Stimulated activated CD4-positive, alpha-beta T cell treated with anti-CD3 and anti-CD28 coated beads, TNF-alpha, amount 100 ng/mL, for 4 hours (primary cell): ENCODE measurements around the gene MYL7.

Experiments used
- DNase-seq, 3 experiments: peaks; one replicate each; pipeline ENCODE4 v3.0.0-alpha.2; 2020; ENCODE audit warnings: low read depth in 3 of 3

Gene MYL7

GRCh38 chr7:44100458-44101302 is 40.5 kb downstream of the MYL7 start:
- no peak for DNase-seq

DNA sequence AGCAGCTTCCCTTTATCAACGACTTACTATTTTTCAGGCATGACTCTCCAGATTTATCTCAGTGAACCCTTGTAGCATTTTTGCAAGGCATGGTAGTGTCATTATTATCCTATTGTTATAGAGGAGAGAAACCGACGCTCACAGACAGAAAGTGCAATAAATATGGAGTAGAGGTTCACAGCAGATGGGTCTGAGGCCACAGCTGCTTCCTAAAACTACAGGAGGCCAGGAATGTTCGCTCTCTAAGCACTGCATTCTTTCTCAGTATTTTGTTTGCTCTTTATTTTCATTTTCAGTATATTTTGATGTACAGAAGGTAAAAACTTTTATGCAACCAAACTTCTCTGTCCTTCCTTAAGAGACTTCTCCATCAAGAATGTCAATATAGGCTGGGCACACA is 41.5 kb downstream of the MYL7 start:
- no peak for DNase-seq

DNA sequence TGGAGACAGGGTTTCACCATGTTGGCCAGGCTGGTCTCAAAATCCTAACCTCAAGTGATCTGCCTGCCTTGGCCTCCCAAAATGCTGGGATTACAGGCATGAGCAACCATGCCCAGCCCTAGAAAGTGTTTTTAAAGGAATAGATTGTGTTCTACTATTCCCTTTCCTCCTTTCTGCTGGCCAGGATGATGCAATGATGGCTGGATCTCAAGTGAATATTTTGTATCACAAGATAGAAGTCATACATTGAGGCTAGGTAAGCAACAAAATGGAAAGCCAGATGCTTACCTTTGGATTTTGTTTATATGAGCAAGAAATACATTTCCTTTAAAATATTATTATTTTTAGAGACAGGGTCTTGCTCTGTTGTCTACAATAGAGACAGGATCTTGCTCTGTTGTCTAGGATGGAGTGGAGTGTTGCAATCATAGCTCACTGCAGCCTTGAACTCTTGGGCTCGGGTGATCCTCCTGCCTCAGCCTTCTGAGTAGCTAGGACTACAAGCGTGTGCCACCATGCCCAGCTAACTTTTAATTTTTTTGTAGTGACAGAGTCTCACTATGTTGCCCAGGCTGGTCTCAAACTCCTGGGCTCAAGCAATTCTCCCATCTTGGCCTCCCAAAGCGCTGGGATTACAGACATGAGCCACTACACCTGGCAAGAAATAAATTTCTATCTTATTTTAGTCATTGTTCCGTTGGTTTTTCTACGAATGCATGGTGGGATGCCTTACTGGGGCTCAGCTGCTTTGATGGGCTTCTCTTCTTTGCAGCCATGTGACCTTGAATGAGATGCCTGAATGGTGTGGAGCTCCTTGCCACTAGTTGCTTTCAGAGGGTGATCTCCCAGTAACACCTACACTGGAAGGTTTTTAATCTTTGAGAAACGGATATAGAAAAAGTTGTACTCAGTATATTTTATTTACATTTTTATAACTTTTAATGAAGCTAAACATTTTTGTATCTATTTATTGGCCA is 42.8 kb downstream of the MYL7 start:
- DNase-seq: no peak

- DNase-seq: no peak
Measured at GRCh38 chr7:44097064-44097932, 43.8 kb downstream of the MYL7 start.

DNA sequence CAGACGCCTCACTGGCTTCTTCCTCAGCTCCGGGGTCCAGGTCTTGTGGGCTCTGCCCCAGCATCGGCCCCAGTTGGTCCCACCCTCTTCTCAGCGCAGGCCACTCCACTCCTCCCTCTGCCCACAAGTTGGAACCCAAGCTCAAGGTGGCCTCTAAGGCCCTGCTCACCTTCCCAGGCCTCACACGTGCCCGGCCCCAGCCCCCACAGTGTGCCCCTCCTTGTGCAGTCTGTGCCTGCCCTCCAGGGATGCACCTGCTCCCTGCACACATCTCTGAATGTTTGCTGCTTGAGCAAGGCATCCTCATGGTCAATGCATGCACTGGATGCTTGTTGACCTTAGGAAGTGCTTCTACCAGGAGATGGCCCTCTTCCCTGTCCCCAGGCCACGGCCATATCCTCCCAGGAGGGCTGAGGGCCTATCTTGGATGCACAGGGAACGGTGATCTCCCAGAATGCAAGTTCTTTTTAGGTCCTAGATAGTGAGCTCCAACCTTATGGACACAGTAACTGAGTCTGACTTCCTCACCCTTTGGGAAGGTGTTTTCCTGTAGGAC is 44.7 kb downstream of the MYL7 start:
- DNase-seq: no peak

DNA sequence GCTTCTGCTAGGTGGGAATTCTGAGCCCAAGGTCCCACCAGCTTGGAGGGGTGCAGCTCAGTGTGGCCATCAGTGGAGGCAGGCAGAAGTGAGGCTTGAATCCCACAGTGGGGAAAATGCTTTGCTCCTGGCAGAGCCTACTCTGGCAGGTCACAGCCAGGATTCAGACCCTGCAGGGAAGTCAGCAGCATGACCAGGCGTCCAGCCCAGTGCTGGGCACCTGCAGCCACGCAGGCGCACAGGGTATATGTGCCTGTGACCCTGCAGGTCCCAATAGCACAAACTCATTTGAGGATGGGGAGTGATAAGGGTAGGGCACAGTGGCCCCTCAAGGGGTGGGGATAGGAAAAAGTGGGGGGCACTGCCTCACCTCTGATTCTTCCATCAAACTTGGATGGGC is 45.4 kb downstream of the MYL7 start:
- no peak for DNase-seq

GRCh38 chr7:44094883-44095592 is 46.1 kb downstream of the MYL7 start:
- DNase-seq: no peak

- DNase-seq: no peak
Measured at GRCh38 chr7:44094365-44094764, 46.8 kb downstream of the MYL7 start.

DNA sequence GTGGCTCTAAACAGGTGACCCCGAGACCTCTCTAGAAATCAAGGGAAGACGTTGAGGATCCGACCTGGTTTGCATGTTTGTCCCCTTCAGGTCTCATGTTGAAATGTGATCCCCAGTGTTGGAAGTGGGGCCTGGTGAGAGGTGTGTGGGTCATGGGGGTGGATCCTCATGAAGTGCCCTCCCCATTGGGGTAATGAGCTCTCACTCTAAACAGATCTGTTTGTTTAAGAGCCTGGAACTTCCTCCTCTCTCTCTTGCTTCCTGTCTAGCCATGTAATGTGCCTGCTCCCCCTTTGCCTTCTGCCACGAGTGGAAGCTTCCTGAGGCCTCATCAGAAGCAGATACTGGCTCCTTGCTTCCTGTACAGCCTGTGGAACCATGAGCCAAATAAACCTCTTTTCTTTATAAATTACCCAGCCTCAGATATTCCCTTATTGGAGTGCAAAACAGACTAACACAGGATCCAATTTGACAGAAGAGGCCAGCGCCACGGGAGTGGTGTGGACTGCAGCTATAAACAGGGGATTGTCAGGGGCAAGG is 48.0 kb downstream of the MYL7 start:
- DNase-seq: no peak
